ENCODE data around the gene GHITM.

Gene GHITM

GRCh38 chr10:84172467-84173356 lies 33.4 kb downstream of the GHITM start:
- H3K27me3 ChIP-seq (replicated peaks), result no peaks in the 10 kb centered on the region
- H3K4me3 ChIP-seq (ENCODE audit: low read depth, low read length), result no peak overlapping the region
- no peak overlapping the region for H3K27ac ChIP-seq
- no peak for TF ChIP-seq CTCF (IDR thresholded peaks at IDR 0.05; ENCODE audit: low read depth, low read length, missing control alignments)
- no peak for DNase-seq
- in situ Hi-C loops (cut with HindIII; ENCODE audit: low pct_ligation_motif_present, low sequenced_read_pairs), result no loop called here
- H3K36me3 ChIP-seq (replicated peaks), result no peaks in the 10 kb centered on the region

- H3K27me3 ChIP-seq (replicated peaks), result no peaks in the 10 kb centered on the region
- H3K27ac ChIP-seq, result no peak within 1 kb of the TSS
- in situ Hi-C loops (cut with HindIII; ENCODE audit: low pct_ligation_motif_present, low sequenced_read_pairs), result no loop called here
- TF ChIP-seq CTCF (IDR thresholded peaks at IDR 0.05; ENCODE audit: low read depth, low read length, missing control alignments), result no peak
- no peak within 1 kb of the TSS for H3K4me3 ChIP-seq (ENCODE audit: low read depth, low read length)
- no peaks in the 10 kb centered on the region for H3K36me3 ChIP-seq (replicated peaks)
- DNase-seq, result no peak
Observed at GRCh38 chr10:84173501-84173929, 34.2 kb downstream of the GHITM start, which contains the start of gene GPR15LG. Gene GPR15LG, plus strand, starts transcription at chr10:84173801. Its CDS starts 51 bp downstream, at chr10:84173852.

- Histone ChIP-seq H3K4me3 (ENCODE audit: low read depth, low read length) (no peak overlapping the region), H3K27ac (no peak overlapping the region), H3K36me3 (replicated peaks) (no peaks in the 10 kb centered on the region), H3K27me3 (replicated peaks) (no peaks in the 10 kb centered on the region)
- in situ Hi-C loops (cut with HindIII; ENCODE audit: low pct_ligation_motif_present, low sequenced_read_pairs), result no loop called here
- TF ChIP-seq CTCF (IDR thresholded peaks at IDR 0.05; ENCODE audit: low read depth, low read length, missing control alignments), result no peak
- no peak for DNase-seq
Observed at GRCh38 chr10:84175436-84175835, 36.1 kb downstream of the GHITM start.

- no peak overlapping the region for H3K27ac ChIP-seq
- in situ Hi-C loops (cut with HindIII; ENCODE audit: low pct_ligation_motif_present, low sequenced_read_pairs), result no loop called here
Observed at GRCh38 chr10:84176351-84176750, 37.0 kb downstream of the GHITM start.

DNA sequence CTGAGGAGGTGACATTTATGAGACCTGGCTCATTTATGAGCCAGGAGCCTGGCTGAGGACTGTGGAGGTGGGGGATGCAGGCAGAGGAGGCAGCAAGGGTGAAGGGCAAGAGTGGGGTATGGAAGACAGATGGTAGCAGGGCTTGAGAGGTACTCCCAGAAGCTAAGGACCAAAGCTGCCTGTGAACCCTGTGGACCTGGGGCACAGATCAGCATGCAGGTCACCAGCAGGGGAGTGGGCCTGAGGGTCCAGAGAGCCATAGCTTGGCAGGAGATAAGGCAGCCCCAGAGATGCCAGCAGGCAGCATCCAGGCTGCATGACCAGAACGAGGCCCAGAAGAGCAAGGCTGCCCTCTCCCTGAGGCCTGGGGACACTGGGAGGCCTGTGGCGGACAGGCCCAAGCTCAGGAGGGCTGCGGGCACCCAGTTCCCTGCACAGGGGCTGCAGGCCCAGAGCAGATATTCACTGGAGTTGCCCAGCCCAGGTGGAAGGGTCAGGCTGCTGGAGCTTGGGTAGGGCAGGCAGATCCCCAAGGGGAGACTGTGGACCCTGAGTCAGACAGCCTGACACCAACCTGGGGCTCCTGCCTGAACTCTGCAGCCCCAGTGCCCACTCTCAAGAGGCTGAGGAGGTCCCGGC lies 37.6 kb downstream of the GHITM start:
- Histone ChIP-seq H3K36me3 (replicated peaks) (no peaks in the 10 kb centered on the region), H3K27ac (no peak overlapping the region), H3K4me3 (ENCODE audit: low read depth, low read length) (no peak overlapping the region), H3K27me3 (replicated peaks) (no peaks in the 10 kb centered on the region)
- no peak for DNase-seq
- in situ Hi-C loops (cut with HindIII; ENCODE audit: low pct_ligation_motif_present, low sequenced_read_pairs), result no loop called here
- no peak for TF ChIP-seq CTCF (IDR thresholded peaks at IDR 0.05; ENCODE audit: low read depth, low read length, missing control alignments)

More at GRCh38 chr10:84176351-84176750, 37.0 kb downstream of the GHITM start:
- Histone ChIP-seq H3K36me3 (replicated peaks) (no peaks in the 10 kb centered on the region), H3K27me3 (replicated peaks) (no peaks in the 10 kb centered on the region), H3K4me3 (ENCODE audit: low read depth, low read length) (no peak overlapping the region)
- no peak for TF ChIP-seq CTCF (IDR thresholded peaks at IDR 0.05; ENCODE audit: low read depth, low read length, missing control alignments)
- no peak for DNase-seq
